Lower leg skin (tissue), 3 donors: Measurements from ENCODE around the gene PCDHGC4.

Experiments used
- POLR2A ChIP-seq, 2 donors: fragments of 450-650 bp; IDR thresholded peaks; one replicate each; pipeline ENCODE4 v1.6.1; 2016 to 2017; ENCODE audit warnings: antibody characterized with exemption in 2 of 2, mild to moderate bottlenecking in 1 of 2, moderate library complexity in 1 of 2
- TF ChIP-seq, protein P1 (sequence below), 3 donors: fragments of 450-650 bp; IDR thresholded peaks; one replicate each; pipeline ENCODE4 v1.5.1; 2016; ENCODE audit warnings: antibody characterized with exemption in 3 of 3, mild to moderate bottlenecking in 3 of 3, moderate library complexity in 2 of 3

GRCh38 chr5:141524604-141525597 is 40.1 kb downstream of the PCDHGC4 start:
- TF ChIP-seq, protein P1, sequence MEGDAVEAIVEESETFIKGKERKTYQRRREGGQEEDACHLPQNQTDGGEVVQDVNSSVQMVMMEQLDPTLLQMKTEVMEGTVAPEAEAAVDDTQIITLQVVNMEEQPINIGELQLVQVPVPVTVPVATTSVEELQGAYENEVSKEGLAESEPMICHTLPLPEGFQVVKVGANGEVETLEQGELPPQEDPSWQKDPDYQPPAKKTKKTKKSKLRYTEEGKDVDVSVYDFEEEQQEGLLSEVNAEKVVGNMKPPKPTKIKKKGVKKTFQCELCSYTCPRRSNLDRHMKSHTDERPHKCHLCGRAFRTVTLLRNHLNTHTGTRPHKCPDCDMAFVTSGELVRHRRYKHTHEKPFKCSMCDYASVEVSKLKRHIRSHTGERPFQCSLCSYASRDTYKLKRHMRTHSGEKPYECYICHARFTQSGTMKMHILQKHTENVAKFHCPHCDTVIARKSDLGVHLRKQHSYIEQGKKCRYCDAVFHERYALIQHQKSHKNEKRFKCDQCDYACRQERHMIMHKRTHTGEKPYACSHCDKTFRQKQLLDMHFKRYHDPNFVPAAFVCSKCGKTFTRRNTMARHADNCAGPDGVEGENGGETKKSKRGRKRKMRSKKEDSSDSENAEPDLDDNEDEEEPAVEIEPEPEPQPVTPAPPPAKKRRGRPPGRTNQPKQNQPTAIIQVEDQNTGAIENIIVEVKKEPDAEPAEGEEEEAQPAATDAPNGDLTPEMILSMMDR (IDR thresholded peaks at IDR 0.05) = peak in 2 of 3 donors; percentile 44 to 96
- TF ChIP-seq POLR2A (IDR thresholded peaks at IDR 0.05) = no peak
